ENCODE results near the gene MAPK10.

DNA sequence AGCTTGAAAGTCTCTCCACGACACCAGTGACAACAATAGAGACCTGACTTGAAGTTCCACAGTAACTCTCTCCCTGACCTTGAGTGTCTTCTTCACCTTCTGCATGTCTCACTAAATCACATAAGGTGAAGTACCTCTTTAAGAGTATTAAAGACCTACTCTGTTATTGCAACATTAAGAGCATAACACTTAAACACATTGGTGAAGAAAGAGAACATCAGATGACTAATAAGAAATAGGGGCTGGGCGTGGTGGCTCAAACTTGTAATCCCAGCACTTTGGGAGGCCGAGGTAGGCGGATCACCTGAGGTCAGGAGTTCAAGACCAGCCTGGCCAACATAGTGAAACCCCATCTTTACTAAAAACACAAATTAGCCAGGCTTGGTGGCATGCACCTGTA is 33.9 kb upstream of the MAPK10 start:
- TF ChIP-seq TAF1 (IDR thresholded peaks at IDR 0.05; ENCODE audit: borderline replicate concordance, low read depth, low read length) (no peak), POLR2A (IDR thresholded peaks at IDR 0.05; ENCODE audit: low read depth, low read length) (no peak)

Data from GM12892 (cell line).